Heart left ventricle (tissue), 16 donors: ENCODE measurements around the gene INSIG2. TPM values are rescaled to one million over a fixed set of nuclear protein-coding genes. Genes with fewer than 3 reads are reported as not detected.

Source experiments
- ATAC-seq, 4 donors: fragments of 200-7000 bp; cut with Tn5 transposase; one replicate each; pipeline ENCODE4 v1.9.1; 2020 to 2022; ENCODE audit warnings: moderate library complexity in 4 of 4, mild to moderate bottlenecking in 3 of 4, moderate number of reproducible peaks in 1 of 4
- DNase-seq, 5 donors: peaks; one replicate each; pipeline ENCODE4 v3.0.0-alpha.2; 2020
- H3K27ac ChIP-seq, 12 donors: fragments of 200-600 bp; sonication (generic) in 4 of 12; one replicate each; pipeline versions ENCODE4 v1.5.0 to v1.8.0; 2016 to 2022; ENCODE audit warnings: mild to moderate bottlenecking in 2 of 12
- H3K27me3 ChIP-seq, 9 donors: fragments of 200-600 bp; sonication (generic) in 2 of 9; one replicate each; pipeline versions ENCODE4 v1.5.1 to v1.8.0; 2016 to 2022; ENCODE audit warnings: mild to moderate bottlenecking in 3 of 9
- H3K36me3 ChIP-seq, 9 donors: fragments of 200-600 bp; sonication (generic) in 2 of 9; one replicate each; pipeline versions ENCODE4 v1.5.0 to v1.8.0; 2018 to 2022; ENCODE audit warnings: mild to moderate bottlenecking in 2 of 9
- H3K4me1 ChIP-seq, 12 donors: fragments of 200-600 bp; sonication (generic) in 4 of 12; one replicate each; pipeline versions ENCODE4 v1.5.0 to v1.8.0; 2016 to 2022; ENCODE audit warnings: mild to moderate bottlenecking in 3 of 12
- H3K4me3 ChIP-seq, 12 donors: fragments of 200-600 bp; sonication (generic) in 4 of 12; one replicate each; pipeline versions ENCODE4 v1.5.0 to v1.8.0; 2017 to 2022; ENCODE audit warnings: mild to moderate bottlenecking in 9 of 12, moderate library complexity in 4 of 12
- H3K9me3 ChIP-seq, 12 donors: fragments of 200-600 bp; sonication (generic) in 4 of 12; one replicate each; pipeline versions ENCODE4 v1.5.0 to v1.8.0; 2016 to 2022; ENCODE audit warnings: mild to moderate bottlenecking in 1 of 12
- POLR2A ChIP-seq, 2 donors: fragments of 450-650 bp; IDR thresholded peaks; one replicate each; pipeline ENCODE4 v1.6.1; 2017; ENCODE audit warnings: antibody characterized with exemption in 2 of 2, mild to moderate bottlenecking in 2 of 2, moderate library complexity in 2 of 2
- whole genome bisulfite sequencing, 4 donors: extraction: QIAGEN DNeasy Blood & Tissue Kit in 2 of 4; methylation state at CpG; one replicate each; pipeline versions ENCODE4 v1.1.5 to v1.1.7; 2013 to 2018; 5-methylcytosine and 5-hydroxymethylcytosine counted together
- intact Hi-C, 10 donors: fragments of 100-400 bp; cut with DNase I; formaldehyde crosslinking; loops; one replicate each; pipeline versions ENCODE4 v1.11.1 to v1.14.2; 2022
- polyA plus RNA-seq, 2 donors: library from polyadenylated mRNA; stranded (reverse); fragments of 200-250 nt; gene quantifications; one replicate each; pipeline ENCODE4 v1.2.3, GENCODE V29; 2013
- total RNA-seq, 9 donors: library from RNA; depleted of rRNA in 2 of 9; stranded (reverse); fragments of >200 nt in 2 of 9; fragmentation: NEBNext Ultra II Directional in 3 of 9; extraction: Animal tissue kit (Norgen Biotek cat#: 25700) in 3 of 9; gene quantifications; one replicate each; pipeline versions ENCODE4 v1.1.0 to v1.2.4, GENCODE V29; 2016 to 2023
- TF ChIP-seq, protein P1 (sequence below), 12 donors: fragments of 200-600 bp; sonication (generic) in 4 of 12; IDR thresholded peaks; one replicate each; pipeline versions ENCODE4 v1.5.0 to v1.8.0; 2018 to 2022; ENCODE audit warnings: antibody characterized with exemption in 12 of 12, mild to moderate bottlenecking in 5 of 12
- donor health status: ischemic (EF 13 %, LVEDD 7.1; RV severe dilation, severe dysfunction).
- donor health status: healthy with polysubstance abuse.
- donor health status: DM: no; HTN: yes; CAD: no.
- donor health status: DM: no; HTN: no; CAD: no.
- donor health status: ischemic (EF 25% LVEDD 6.9; RV normal size, moderate dysfunction).
- donor health status: ischemic (EF 25% LVEDD 5.7; RV mildly dilated, moderate dysfunction).
- donor health status: healthy.
- donor health status: DM: yes; HTN: yes; CAD: no.
- donor health status: ischemic (EF 35%, LVEDD 5.7; RV mildly dilated, moderate dysfunction).
- donor health status: nonischemic (EF 11% LVEDD 7.7; RV severe dilation, severe dysfunction).
- donor health status: DM: yes; HTN: yes; CAD: no.
- donor health status: PGD.
- donor health status: ischemic (EF 29% LVEDD 5.4; RV normal size, mild dysfunction).
- donor health status: nonischemic (EF 23%, LVEDD 6.1; RV moderate dilation, normal function).

INSIG2 gene
- total and polyA plus RNA-seq, 11 donors, result 6.5 to 16.4 (median 13.7) TPM

- intact Hi-C loops, result no loop called here
These were observed 45.6 kb downstream of the INSIG2 start for GRCh38 chr2:118133916-118134315.

DNA sequence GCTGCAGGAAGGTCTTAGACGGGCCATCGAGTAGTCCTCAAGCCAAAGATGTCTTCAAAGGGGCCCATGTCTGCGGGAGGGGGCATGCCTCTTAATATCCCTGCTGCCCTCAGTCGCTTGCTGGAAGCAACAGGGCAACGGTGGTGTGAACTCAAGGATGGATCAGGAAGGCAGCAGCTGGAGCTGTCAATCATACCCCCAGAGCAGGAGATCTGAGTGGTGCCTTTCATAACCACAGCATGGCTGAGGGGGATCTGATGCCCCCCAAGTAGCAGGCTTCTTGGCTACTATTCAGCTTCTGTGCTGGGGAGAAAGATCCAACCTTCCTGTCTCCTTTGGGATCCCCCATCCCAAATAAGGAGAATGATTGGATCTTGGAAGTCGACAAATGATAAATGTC is 46.4 kb downstream of the INSIG2 start:
- WGBS, 4 donors, result 64 to 75% (median 70%) methylated on average over 6 of the region's 6 CpGs

More at GRCh38 chr2:118133916-118134315, 45.6 kb downstream of the INSIG2 start:
- no peak overlapping the region for H3K4me3 ChIP-seq
- H3K27me3 ChIP-seq, result peaks cover 0 to 3% (median 0%) of the 10 kb centered on the region in 9 donors
- ATAC-seq (no peak), DNase-seq (no peak)
- H3K4me1 ChIP-seq, result no peaks in the 10 kb centered on the region
- 82 to 90% (median 87%) methylated on average over 2 of the region's 2 CpGs for WGBS, 4 donors
- H3K36me3 ChIP-seq, result no peaks in the 10 kb centered on the region
- H3K9me3 ChIP-seq, result no peaks in the 10 kb centered on the region
- no peak for TF ChIP-seq POLR2A (IDR thresholded peaks at IDR 0.05)
- TF ChIP-seq, protein P1, sequence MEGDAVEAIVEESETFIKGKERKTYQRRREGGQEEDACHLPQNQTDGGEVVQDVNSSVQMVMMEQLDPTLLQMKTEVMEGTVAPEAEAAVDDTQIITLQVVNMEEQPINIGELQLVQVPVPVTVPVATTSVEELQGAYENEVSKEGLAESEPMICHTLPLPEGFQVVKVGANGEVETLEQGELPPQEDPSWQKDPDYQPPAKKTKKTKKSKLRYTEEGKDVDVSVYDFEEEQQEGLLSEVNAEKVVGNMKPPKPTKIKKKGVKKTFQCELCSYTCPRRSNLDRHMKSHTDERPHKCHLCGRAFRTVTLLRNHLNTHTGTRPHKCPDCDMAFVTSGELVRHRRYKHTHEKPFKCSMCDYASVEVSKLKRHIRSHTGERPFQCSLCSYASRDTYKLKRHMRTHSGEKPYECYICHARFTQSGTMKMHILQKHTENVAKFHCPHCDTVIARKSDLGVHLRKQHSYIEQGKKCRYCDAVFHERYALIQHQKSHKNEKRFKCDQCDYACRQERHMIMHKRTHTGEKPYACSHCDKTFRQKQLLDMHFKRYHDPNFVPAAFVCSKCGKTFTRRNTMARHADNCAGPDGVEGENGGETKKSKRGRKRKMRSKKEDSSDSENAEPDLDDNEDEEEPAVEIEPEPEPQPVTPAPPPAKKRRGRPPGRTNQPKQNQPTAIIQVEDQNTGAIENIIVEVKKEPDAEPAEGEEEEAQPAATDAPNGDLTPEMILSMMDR (IDR thresholded peaks at IDR 0.05), result no peak
- no peak overlapping the region for H3K27ac ChIP-seq

DNA sequence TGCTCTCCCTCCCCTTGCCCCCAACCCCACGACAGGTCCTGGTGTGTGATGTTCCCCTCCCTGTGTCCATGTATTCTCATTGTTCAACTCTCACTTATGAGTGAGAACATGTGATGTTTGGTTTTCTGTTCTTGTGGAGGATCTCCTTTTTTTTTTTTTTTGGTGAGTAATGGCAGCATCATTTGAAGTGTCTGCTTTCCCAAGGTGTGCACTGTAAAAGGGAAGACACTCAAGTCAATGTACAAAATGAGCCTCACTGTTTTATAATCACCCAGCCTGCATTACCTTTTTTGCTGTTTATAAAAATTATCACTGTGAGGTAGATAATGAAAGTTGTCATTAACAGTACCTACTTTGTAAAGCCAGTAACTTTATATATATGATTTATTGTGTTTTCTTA is 56.9 kb downstream of the INSIG2 start:
- H3K4me3 ChIP-seq, result no peak overlapping the region
- no peaks in the 10 kb centered on the region for H3K36me3 ChIP-seq
- 36 to 71% (median 47%) methylated on average over 1 of the region's 1 CpG for whole genome bisulfite sequencing, 4 donors
- no peak for TF ChIP-seq POLR2A (IDR thresholded peaks at IDR 0.05)
- TF ChIP-seq, protein P1 (IDR thresholded peaks at IDR 0.05), result no peak
- intact Hi-C loops, result no loop called here
- H3K4me1 ChIP-seq, result no peaks in the 10 kb centered on the region
- H3K27me3 ChIP-seq, result peaks cover 0 to 13% (median 0%) of the 10 kb centered on the region in 9 donors
- no peaks in the 10 kb centered on the region for H3K9me3 ChIP-seq
- H3K27ac ChIP-seq, result no peak overlapping the region
- DNase-seq (no peak), ATAC-seq (no peak)

More for the DNA sequence above, 46.4 kb downstream of the INSIG2 start:
- intact Hi-C loops, result no loop called here
- TF ChIP-seq POLR2A (IDR thresholded peaks at IDR 0.05), result no peak
- TF ChIP-seq, protein P1 (IDR thresholded peaks at IDR 0.05), result no peak
- Histone ChIP-seq H3K4me1 (no peaks in the 10 kb centered on the region), H3K4me3 (no peak overlapping the region), H3K36me3 (no peaks in the 10 kb centered on the region), H3K27ac (no peak overlapping the region), H3K27me3 (no peaks in the 10 kb centered on the region), H3K9me3 (no peaks in the 10 kb centered on the region)
- DNase-seq (no peak), ATAC-seq (no peak)

DNA sequence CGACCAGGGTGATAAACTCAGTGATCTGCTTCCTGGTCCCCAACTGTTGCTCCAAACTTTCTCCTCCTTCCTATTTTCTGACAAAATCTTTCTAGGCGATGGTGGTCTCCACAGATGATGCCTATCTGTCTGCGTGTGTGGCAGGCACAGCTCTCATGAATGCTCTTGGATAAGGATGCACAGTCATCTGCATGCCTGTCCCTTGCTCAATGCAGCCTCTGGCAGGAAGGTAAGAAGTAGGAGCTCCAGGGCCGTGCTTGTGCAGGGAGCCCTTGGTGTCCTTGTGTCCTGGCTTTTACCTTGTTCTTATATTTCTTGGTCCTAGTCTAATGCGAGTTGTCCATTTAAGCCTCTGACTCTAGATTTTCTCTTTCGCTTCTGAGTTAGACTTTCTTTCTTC is 57.5 kb downstream of the INSIG2 start:
- intact Hi-C loops, result no loop called here
- Histone ChIP-seq H3K4me3 (no peak overlapping the region), H3K27ac (no peak overlapping the region), H3K36me3 (no peaks in the 10 kb centered on the region), H3K4me1 (no peaks in the 10 kb centered on the region), H3K27me3 (peaks cover 0 to 13% (median 0%) of the 10 kb centered on the region in 9 donors), H3K9me3 (no peaks in the 10 kb centered on the region)
- DNase-seq (no peak), ATAC-seq (no peak)
- 70 to 76% (median 74%) methylated on average over 6 of the region's 6 CpGs for WGBS, 4 donors
- TF ChIP-seq POLR2A (IDR thresholded peaks at IDR 0.05), result no peak
- TF ChIP-seq, protein P1 (IDR thresholded peaks at IDR 0.05), result no peak
